GM08714 (cell line): ENCODE measurements around the gene AKT2.

Experiments used
- H3K4me3 ChIP-seq: fragments of 200-500 bp; sonication (Bioruptor generic); 2 replicates; pipeline ENCODE4 v1.5.1; 2014; ENCODE audit warnings: mild to moderate bottlenecking, low read length, inconsistent platforms
- ZNF274 ChIP-seq: IDR thresholded peaks from 2 replicates; pipeline ENCODE4 v1.6.1; 2012; ENCODE audit warnings: mild to moderate bottlenecking, low read depth, low read length

Gene AKT2

DNA sequence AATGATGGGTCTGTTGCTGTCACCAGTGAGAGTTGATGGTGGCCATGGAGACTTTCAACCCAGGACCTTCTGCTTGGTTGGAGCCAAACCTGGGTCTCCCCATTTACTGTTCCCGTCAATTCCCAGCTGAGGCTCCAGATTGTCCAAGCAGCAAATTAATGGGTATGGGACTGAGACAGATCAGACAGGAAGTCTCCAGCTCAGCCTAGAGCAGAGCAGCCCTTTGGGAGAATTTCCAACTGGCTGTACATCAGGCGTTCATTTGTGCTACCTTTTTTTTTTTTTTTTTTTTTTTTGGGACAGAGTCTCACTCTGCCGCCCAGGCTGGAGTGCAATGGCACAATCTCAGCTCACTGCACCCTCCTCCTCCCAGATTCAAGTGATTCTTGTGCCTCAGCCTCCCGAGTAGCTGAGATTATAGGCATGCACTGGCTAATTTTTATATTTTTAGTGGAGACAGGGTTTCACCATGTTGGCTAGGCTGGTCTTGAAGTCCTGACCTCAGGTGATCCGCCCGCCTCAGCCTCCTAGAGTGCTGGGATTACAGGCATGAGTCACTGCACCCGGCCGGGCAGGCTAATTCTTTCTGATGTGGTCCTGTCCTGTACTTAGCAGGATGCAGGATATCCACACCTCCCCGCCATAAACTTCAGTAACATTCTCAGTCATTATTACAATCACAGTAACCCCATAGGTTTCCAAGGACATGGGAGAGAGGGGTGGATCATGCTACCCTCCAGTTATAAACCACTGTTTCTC is 84.6 kb downstream of the AKT2 start:
- no peak for TF ChIP-seq ZNF274
- H3K4me3 ChIP-seq: no peak overlapping the region

DNA sequence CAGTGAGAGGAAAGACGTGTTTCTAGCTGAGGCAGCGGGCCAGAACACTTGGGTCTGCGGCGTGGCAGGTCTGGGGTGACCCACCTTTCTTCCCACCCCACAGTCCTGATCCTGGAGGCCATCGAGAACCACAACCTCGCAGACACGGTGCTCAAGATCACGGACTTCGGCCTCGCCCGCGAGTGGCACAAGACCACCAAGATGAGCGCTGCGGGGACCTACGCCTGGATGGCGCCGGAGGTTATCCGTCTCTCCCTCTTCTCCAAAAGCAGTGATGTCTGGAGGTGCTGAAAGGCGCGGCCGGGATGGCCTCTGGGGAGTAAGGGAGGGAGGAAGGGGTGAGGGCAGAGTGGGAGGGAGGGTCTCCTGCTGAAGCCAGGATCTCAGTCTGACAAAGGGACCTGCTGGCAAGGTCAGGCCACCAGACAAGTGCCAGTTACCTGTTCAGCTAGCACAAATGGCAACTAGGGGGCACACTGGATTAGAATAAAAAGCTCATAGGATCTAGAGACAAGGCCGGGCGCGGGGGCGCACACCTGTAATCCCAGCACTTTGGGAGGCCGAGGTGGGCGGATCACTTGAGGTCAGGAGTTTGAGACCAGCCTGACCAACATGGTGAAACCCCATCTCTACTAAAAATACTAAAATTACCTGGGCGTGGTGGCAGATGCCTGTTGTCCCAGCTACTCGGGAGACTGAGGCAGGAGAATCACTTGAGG is 86.7 kb downstream of the AKT2 start:
- no peak for TF ChIP-seq ZNF274

DNA sequence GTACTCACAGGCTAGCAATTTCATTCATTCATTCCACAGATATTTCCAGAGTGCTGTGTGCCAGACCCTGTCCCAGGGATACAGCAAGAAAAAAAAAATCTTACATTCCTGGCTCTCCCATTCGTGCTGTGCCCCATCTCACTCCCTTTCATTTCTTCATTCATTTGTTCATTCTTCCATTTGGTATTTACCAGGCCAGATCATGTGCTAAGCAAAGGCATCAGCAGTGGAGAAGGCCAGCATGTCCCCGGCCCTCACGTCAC is 91.6 kb downstream of the AKT2 start:
- TF ChIP-seq ZNF274: no peak
- no peak overlapping the region for H3K4me3 ChIP-seq

More for the DNA sequence above, 86.7 kb downstream of the AKT2 start:
- no peak overlapping the region for H3K4me3 ChIP-seq

DNA sequence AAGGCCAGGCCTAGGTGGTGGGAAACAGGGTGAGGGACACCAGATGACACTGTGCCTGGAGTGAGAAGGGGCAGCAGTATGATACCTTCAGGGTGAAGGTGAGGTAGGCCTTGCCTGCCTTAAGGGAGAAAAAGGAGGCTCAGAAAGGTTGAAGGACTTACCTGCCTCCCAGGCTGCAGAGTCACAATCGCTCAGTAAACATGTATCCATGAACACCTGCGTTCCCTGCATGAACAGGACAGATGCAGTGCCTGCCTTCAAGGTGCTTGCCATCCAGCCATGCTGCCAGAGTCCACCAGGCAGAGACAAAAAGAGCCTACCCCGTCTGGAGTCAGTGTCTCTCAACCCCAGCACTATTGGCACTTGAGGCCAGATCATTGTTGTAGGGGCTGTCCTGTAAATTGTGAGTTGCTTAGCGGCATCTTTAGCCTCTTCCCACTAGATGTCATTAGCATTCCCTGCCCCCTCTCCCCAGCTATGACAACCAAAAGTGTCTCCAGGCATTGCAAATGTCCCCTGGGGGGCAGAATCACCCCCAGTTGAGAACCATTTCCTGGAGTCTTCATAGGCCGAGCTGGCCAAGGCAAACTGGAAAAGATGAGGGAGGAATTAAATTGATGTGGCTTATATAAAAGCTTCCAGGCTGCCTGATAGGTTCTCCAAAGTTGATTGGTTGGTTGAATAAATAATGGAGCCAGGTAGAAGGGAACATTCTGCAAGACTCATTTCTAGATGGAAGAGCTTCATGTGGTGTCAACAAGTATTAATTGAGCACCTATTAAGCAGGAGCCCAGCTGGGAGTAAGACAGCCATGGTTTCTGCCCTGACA is 92.2 kb downstream of the AKT2 start:
- TF ChIP-seq ZNF274: no peak
- no peak overlapping the region for H3K4me3 ChIP-seq

DNA sequence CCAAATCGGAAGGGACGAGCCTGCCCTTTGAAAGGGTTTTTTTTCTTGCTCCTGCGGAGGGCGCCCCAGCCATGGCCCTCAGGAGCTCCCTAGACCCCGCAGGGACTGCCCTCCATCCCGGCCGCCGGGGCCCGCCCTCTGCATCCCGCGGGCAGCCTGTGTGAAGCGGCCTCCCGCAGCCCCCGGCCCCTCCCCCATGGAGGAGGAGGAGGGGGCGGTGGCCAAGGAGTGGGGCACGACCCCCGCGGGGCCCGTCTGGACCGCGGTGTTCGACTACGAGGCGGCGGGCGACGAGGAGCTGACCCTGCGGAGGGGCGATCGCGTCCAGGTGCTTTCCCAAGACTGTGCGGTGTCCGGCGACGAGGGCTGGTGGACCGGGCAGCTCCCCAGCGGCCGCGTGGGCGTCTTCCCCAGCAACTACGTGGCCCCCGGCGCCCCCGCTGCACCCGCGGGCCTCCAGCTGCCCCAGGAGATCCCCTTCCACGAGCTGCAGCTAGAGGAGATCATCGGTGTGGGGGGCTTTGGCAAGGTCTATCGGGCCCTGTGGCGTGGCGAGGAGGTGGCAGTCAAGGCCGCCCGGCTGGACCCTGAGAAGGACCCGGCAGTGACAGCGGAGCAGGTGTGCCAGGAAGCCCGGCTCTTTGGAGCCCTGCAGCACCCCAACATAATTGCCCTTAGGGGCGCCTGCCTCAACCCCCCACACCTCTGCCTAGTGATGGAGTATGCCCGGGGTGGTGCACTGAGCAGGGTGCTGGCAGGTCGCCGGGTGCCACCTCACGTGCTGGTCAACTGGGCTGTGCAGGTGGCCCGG is 93.1 kb downstream of the AKT2 start:
- no peak for TF ChIP-seq ZNF274

DNA sequence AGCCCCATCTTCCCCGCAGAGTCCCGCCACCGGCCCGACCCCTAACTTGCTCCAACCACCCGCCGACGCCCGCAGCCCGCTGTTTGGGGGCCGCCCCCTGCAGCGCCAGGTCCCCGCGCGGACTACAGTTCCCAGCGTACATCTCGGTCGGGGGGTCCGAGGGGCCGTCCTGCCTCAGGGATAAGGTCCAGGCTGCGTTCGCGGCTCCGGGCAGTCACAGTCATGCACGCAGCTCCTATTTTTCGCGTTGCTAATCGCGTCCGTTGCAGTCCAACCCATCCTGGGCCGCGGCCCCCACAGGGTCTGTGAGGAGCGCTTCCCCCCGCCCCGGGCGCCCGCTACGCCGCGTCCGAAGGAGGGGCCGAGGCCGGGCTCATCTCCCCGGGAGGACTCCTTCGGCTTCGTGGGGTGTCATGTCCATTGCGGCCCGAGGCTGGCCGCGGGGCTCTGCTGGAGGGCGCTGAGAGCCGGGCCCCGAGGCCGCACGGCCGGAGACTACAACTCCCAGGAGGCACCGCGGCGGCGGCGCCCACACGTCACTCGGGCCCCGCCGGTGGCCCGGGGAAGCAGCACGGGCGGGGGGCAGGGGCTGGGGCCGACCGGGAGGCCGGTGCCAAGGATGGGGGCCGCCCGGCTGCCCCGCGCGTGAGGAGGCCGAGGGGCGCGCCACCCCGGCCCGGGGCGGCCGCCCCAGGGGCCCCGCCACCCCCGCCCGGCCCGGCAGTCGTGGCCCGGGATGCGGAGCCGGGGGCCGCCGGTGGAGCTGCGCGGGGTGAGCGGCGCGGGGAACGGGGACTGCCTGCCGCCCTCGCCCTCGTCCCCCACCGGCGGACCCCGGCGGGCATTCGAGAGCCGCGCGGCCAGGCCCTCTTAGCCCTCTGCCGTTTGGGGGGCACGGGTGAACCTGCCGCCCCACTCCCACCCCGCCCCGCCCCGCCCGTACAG is 94.0 kb downstream of the AKT2 start, which contains the start of gene MAP3K10:
MAP3K10 (plus strand) TSS at position 536 of the 945 bp plus-strand sequence. CDS start 606 bp downstream, outside the sequence.
- TF ChIP-seq ZNF274: no peak
- peak within 1 kb of the TSS; percentile 92 for H3K4me3 ChIP-seq

More for the DNA sequence above, 93.1 kb downstream of the AKT2 start:
- peak overlapping the region; percentile 92 for H3K4me3 ChIP-seq

DNA sequence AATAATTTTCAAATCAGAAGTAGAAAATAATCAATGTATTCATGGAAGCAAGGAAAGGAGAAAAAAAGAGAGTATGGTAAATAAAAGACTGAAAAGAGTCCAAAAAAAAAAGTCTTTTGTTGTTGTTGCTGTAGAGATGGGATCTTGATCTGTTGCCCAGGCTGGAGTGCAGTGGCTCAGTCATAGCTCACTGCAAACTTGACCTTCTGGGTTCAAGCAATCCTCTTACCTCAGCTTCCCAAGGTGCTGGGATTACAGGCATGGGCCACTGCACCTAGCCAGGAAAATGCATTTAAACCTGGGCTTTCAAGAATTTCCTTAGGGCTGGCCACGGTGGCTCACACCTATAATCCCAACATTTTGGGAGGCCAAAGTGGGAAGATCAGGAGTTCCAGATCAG is 100.9 kb downstream of the AKT2 start:
- no peak overlapping the region for H3K4me3 ChIP-seq
- TF ChIP-seq ZNF274: no peak
